Liver (tissue), 9 donors: ENCODE measurements around the gene PGGT1B. TPM values are rescaled to one million over a fixed set of nuclear protein-coding genes. Genes with fewer than 3 reads are reported as not detected.

Experiments used
- DNase-seq: peaks from one replicate; pipeline ENCODE4 v3.0.0-alpha.2; 2017; ENCODE audit warnings: low spot score
- H3K27ac ChIP-seq, 2 donors: one replicate each; pipeline ENCODE4 v1.7.0; 2013; ENCODE audit warnings: inconsistent platforms in 2 of 2, low read length in 2 of 2, control low read depth in 1 of 2, low read depth in 1 of 2, mild to moderate bottlenecking in 1 of 2
- H3K27me3 ChIP-seq, 4 donors: one replicate each; pipeline versions ENCODE4 v1.6.1 to v1.7.0; 2013; ENCODE audit warnings: low read length in 3 of 4, inconsistent platforms in 1 of 4, mild to moderate bottlenecking in 1 of 4, moderate library complexity in 1 of 4; ENCODE audit not compliant: control insufficient read depth in 4 of 4, insufficient read depth in 4 of 4
- H3K36me3 ChIP-seq, 4 donors: one replicate each; pipeline versions ENCODE4 v1.6.1 to v1.7.0; 2013; ENCODE audit warnings: low read length in 3 of 4, mild to moderate bottlenecking in 3 of 4, low read depth in 1 of 4, moderate library complexity in 1 of 4; ENCODE audit not compliant: control insufficient read depth in 4 of 4, insufficient read depth in 3 of 4
- H3K4me1 ChIP-seq, 4 donors: one replicate each; pipeline versions ENCODE4 v1.6.1 to v1.7.0; 2013; ENCODE audit warnings: low read length in 3 of 4, mild to moderate bottlenecking in 3 of 4, moderate library complexity in 1 of 4; ENCODE audit not compliant: control insufficient read depth in 4 of 4, insufficient read depth in 4 of 4
- H3K4me3 ChIP-seq, 3 donors: one replicate each; pipeline versions ENCODE4 v1.6.1 to v1.7.0; 2013; ENCODE audit warnings: low read length in 3 of 3, control low read depth in 1 of 3, low read depth in 1 of 3, mild to moderate bottlenecking in 1 of 3
- H3K9ac ChIP-seq, 2 donors: one replicate each; pipeline ENCODE4 v1.7.0; 2013; ENCODE audit warnings: low read length in 2 of 2, mild to moderate bottlenecking in 2 of 2, moderate library complexity in 2 of 2, control low read depth in 1 of 2, low read depth in 1 of 2
- H3K9me3 ChIP-seq, 4 donors: one replicate each; pipeline versions ENCODE4 v1.6.1 to v1.7.0; 2013; ENCODE audit warnings: low read length in 3 of 4; ENCODE audit not compliant: control insufficient read depth in 4 of 4
- ATF3 ChIP-seq: IDR thresholded peaks from 2 replicates; pipeline ENCODE4 v1.6.1; 2016; ENCODE audit warnings: antibody characterized with exemption
- EGR1 ChIP-seq, 2 donors: IDR thresholded peaks; 2 replicates each; pipeline ENCODE4 v1.6.1; 2016 to 2018; ENCODE audit warnings: antibody characterized with exemption in 2 of 2, low read depth in 2 of 2
- FOXA1 ChIP-seq: IDR thresholded peaks from 2 replicates; pipeline ENCODE4 v1.6.1; 2016; ENCODE audit warnings: antibody characterized with exemption
- FOXA2 ChIP-seq: IDR thresholded peaks from 2 replicates; pipeline ENCODE4 v1.6.1; 2016; ENCODE audit warnings: antibody characterized with exemption
- GABPA ChIP-seq, 2 donors: IDR thresholded peaks in 1 of 2; conservative IDR thresholded peaks in 1 of 2; 2 replicates each; pipeline ENCODE4 v1.6.1; 2016; ENCODE audit warnings: antibody characterized with exemption in 2 of 2, mild to moderate bottlenecking in 1 of 2, moderate library complexity in 1 of 2
- HNF4A ChIP-seq, 2 donors: conservative IDR thresholded peaks; 2 replicates each; pipeline ENCODE4 v1.6.1; 2016; ENCODE audit warnings: antibody characterized with exemption in 2 of 2, mild to moderate bottlenecking in 2 of 2
- HNF4G ChIP-seq: IDR thresholded peaks from 2 replicates; pipeline ENCODE4 v1.6.1; 2016; ENCODE audit warnings: antibody characterized with exemption
- MAX ChIP-seq: IDR thresholded peaks from 2 replicates; pipeline ENCODE4 v1.6.1; 2016; ENCODE audit warnings: antibody characterized with exemption
- NR2F2 ChIP-seq: IDR thresholded peaks from 2 replicates; pipeline ENCODE4 v1.6.1; 2016; ENCODE audit warnings: antibody characterized with exemption
- RAD21 ChIP-seq, 2 donors: IDR thresholded peaks; 2 replicates each; pipeline ENCODE4 v1.6.1; 2016; ENCODE audit warnings: antibody characterized with exemption in 2 of 2, mild to moderate bottlenecking in 2 of 2
- RXRA ChIP-seq, 2 donors: IDR thresholded peaks; 2 replicates each; pipeline ENCODE4 v1.6.1; 2017 to 2018; ENCODE audit warnings: antibody characterized with exemption in 2 of 2, mild to moderate bottlenecking in 1 of 2
- SP1 ChIP-seq: IDR thresholded peaks from 2 replicates; pipeline ENCODE4 v1.6.1; 2018; ENCODE audit warnings: antibody characterized with exemption, mild to moderate bottlenecking
- YY1 ChIP-seq: IDR thresholded peaks from 2 replicates; pipeline ENCODE4 v1.6.1; 2016; ENCODE audit warnings: antibody characterized with exemption, mild to moderate bottlenecking
- ZBTB33 ChIP-seq: IDR thresholded peaks from 2 replicates; pipeline ENCODE4 v1.6.1; 2016; ENCODE audit warnings: antibody characterized with exemption
- WGBS: extraction: QIAGEN DNeasy Blood & Tissue Kit; methylation state at CpG from one replicate; pipeline ENCODE4 v1.1.7; 2013; 5-methylcytosine and 5-hydroxymethylcytosine counted together
- polyA plus RNA-seq, 2 donors: library from polyadenylated mRNA; stranded (reverse) in 1 of 2; unstranded in 1 of 2; fragments of 200-250 nt in 1 of 2; fragments of >200 nt in 1 of 2; fragmentation: Nextera tagmentation in 1 of 2; extraction: Ambion mirVana in 1 of 2; gene quantifications; one replicate each; pipeline versions ENCODE4 v1.2.1 to v1.2.3, GENCODE V29; 2013 to 2015
- total RNA-seq, 2 donors: library from RNA; depleted of rRNA; stranded (reverse); fragments of >200 nt; gene quantifications; one replicate each; pipeline ENCODE4 v1.2.3, GENCODE V29; 2014
- TF ChIP-seq, protein P1 (sequence below): IDR thresholded peaks from 2 replicates; pipeline ENCODE4 v1.6.1; 2016; ENCODE audit warnings: antibody characterized with exemption, mild to moderate bottlenecking
- TF ChIP-seq, protein P2 (sequence below): fragments of 150-350 bp; IDR thresholded peaks from 2 replicates; pipeline ENCODE4 v1.5.1; 2017; ENCODE audit warnings: improper control_type of control experiment, low read depth, low read length; ENCODE audit not compliant: missing input control
- donor health status: healthy.
- donor health status: healthy.
- donor health status: healthy.
- donor health status: healthy.
- donor health status: healthy.

The PGGT1B gene
- total and polyA plus RNA-seq, 4 donors, result 4.9 to 15.7 (median 5.6) TPM

DNA sequence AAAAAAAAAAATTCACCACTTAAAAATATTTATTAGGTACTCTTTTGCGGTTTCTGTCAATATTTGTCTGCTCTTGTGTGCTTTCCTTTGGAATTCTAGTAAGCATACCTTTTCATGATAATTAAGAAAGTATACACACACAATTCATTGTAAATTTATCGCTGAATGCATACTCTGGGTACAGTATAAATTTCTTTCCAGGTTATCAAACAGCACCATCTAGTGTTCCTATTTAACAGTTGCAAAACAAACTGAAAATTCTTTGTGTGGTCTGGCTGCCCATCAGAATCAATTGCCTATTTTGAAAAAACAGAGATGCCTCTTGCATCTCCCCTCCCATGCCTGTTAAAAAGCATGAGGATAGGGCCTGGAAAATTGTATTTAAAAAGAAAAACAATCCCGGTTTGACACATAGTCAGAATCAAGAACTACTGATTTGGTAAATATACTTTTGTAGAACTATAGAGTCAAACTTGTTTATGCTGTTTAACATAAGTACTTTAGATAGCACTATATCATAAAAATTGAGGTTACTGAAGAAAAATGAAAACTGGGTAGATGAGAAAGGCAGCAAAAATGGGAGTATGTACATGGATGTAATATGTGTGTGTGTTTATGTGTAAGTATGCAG, 16.2 kb downstream of the PGGT1B start:
- H3K4me3 ChIP-seq, result no peak overlapping the region
- WGBS, result 21% methylated on average over 3 of the region's 3 CpGs
- H3K36me3 ChIP-seq, result no peaks in the 10 kb centered on the region
- H3K4me1 ChIP-seq, result peaks cover 0 to 20% (median 12%) of the 10 kb centered on the region in 4 donors
- no peak overlapping the region for H3K9ac ChIP-seq
- DNase-seq, result no peak
- TF ChIP-seq GABPA (IDR thresholded peaks at IDR 0.05 in 1 of 2, conservative IDR thresholded peaks at IDR 0.05 in 1 of 2) (no peak), YY1 (no peak), MAX (no peak), HNF4G (no peak), SP1 (no peak), FOXA2 (no peak), FOXA1 (no peak), RXRA (IDR thresholded peaks at IDR 0.05) (no peak), ZBTB33 (no peak), HNF4A (conservative IDR thresholded peaks at IDR 0.05) (no peak), RAD21 (IDR thresholded peaks at IDR 0.05) (peak; percentile 88), NR2F2 (no peak), ATF3 (no peak), EGR1 (IDR thresholded peaks at IDR 0.05; ENCODE audit: low read depth in 2 of 2) (no peak)
- TF ChIP-seq, protein P1, sequence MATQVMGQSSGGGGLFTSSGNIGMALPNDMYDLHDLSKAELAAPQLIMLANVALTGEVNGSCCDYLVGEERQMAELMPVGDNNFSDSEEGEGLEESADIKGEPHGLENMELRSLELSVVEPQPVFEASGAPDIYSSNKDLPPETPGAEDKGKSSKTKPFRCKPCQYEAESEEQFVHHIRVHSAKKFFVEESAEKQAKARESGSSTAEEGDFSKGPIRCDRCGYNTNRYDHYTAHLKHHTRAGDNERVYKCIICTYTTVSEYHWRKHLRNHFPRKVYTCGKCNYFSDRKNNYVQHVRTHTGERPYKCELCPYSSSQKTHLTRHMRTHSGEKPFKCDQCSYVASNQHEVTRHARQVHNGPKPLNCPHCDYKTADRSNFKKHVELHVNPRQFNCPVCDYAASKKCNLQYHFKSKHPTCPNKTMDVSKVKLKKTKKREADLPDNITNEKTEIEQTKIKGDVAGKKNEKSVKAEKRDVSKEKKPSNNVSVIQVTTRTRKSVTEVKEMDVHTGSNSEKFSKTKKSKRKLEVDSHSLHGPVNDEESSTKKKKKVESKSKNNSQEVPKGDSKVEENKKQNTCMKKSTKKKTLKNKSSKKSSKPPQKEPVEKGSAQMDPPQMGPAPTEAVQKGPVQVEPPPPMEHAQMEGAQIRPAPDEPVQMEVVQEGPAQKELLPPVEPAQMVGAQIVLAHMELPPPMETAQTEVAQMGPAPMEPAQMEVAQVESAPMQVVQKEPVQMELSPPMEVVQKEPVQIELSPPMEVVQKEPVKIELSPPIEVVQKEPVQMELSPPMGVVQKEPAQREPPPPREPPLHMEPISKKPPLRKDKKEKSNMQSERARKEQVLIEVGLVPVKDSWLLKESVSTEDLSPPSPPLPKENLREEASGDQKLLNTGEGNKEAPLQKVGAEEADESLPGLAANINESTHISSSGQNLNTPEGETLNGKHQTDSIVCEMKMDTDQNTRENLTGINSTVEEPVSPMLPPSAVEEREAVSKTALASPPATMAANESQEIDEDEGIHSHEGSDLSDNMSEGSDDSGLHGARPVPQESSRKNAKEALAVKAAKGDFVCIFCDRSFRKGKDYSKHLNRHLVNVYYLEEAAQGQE, result no peak
- TF ChIP-seq, protein P2, sequence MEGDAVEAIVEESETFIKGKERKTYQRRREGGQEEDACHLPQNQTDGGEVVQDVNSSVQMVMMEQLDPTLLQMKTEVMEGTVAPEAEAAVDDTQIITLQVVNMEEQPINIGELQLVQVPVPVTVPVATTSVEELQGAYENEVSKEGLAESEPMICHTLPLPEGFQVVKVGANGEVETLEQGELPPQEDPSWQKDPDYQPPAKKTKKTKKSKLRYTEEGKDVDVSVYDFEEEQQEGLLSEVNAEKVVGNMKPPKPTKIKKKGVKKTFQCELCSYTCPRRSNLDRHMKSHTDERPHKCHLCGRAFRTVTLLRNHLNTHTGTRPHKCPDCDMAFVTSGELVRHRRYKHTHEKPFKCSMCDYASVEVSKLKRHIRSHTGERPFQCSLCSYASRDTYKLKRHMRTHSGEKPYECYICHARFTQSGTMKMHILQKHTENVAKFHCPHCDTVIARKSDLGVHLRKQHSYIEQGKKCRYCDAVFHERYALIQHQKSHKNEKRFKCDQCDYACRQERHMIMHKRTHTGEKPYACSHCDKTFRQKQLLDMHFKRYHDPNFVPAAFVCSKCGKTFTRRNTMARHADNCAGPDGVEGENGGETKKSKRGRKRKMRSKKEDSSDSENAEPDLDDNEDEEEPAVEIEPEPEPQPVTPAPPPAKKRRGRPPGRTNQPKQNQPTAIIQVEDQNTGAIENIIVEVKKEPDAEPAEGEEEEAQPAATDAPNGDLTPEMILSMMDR, result peak; percentile 76
- H3K27me3 ChIP-seq, result no peaks in the 10 kb centered on the region
- H3K9me3 ChIP-seq, result no peaks in the 10 kb centered on the region
- H3K27ac ChIP-seq, result no peak overlapping the region
